HG03565 (cell line): Measurements from ENCODE around the gene MMD2.

Experiments used
- ATAC-seq: cut with Tn5 transposase; IDR thresholded peaks from one replicate; pipeline ENCODE4 v1.9.1; 2021; ENCODE audit warnings: mild to moderate bottlenecking, moderate library complexity; ENCODE audit not compliant: unreplicated experiment

The MMD2 gene

DNA sequence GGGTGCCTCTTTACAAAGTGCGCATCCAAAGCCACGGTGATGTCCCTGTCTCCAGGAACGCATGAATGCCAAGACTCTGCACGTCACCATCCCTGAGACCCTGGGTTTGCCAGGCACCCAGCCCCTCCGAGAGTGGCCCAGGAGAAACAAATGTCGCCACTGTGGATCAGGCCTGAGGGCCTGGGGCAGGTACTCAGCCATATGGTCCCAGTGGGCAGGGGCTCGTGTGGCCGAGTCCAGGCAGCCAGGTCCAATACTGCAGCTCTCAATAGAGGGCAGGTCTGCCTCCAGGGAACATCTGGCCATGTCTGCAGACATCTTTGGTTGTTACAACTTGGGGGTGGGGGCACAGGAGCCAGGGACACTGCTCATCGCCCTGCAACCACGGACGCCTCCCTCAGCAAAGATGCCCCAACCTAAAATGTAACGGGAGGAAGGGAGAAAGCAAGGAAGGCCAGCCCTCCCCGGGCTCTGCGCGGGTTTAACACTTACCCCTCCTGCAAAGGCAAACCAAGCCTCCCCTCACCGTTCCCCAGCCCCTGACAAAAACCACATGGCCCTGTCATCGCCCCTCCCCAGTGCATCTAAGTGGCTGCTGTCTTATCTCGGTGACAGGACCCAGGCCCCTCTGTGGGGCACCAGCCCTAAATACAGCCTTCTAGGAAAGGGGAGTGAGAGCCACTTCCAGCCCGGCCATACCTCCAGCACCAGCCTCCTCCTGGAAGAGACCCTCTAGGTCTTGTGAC, 86.9 kb downstream of the MMD2 start:
- ATAC-seq, result no peak

DNA sequence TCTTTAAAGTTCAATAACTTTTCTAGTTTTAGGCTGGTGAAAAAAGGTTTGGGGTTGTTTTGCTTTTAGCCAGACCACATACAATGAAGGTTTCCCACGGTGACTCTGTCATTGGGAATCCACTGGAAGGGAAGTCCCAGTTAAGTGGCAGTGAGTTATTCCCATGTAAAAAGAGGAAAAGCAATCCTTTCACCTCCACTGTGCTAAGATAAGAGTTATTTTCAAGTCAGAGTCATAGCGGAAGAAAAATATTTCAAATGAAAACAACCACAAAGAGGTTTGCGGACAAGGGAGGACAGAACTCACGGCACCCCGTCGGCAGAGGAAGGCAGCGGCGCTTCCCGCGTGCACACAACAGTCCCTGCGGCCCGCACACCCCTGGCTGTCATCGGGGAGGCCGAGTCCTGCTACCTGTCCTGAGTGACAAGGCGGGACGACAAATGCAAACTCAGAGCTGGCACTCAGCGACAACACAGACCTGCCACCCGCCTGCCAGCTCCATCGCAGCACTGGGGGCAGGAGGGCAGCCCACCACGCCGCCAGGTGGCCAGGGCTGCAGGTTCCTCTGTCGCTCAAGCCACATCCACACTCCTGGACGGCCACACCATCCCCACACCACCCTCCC, 87.8 kb downstream of the MMD2 start:
- ATAC-seq, result no peak

DNA sequence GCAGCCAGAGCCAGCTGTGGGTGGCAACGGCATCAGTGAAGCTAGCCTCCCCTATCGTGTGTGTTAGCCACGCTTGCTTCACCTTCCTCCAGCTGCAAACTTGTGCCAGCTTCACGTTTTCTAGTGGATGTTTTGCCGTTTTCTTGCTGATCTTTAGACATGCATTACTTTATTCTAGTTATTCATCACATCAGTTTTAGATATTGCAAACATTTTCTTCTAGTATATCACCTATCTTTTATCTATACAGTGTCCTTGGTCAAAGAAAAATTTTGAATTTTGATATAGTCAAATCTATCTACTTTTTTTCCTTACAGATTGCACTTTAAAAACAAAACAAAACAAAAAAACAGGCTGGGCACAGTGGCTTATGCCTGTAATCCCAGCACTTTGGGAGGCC, 90.5 kb downstream of the MMD2 start:
- ATAC-seq, result no peak

DNA sequence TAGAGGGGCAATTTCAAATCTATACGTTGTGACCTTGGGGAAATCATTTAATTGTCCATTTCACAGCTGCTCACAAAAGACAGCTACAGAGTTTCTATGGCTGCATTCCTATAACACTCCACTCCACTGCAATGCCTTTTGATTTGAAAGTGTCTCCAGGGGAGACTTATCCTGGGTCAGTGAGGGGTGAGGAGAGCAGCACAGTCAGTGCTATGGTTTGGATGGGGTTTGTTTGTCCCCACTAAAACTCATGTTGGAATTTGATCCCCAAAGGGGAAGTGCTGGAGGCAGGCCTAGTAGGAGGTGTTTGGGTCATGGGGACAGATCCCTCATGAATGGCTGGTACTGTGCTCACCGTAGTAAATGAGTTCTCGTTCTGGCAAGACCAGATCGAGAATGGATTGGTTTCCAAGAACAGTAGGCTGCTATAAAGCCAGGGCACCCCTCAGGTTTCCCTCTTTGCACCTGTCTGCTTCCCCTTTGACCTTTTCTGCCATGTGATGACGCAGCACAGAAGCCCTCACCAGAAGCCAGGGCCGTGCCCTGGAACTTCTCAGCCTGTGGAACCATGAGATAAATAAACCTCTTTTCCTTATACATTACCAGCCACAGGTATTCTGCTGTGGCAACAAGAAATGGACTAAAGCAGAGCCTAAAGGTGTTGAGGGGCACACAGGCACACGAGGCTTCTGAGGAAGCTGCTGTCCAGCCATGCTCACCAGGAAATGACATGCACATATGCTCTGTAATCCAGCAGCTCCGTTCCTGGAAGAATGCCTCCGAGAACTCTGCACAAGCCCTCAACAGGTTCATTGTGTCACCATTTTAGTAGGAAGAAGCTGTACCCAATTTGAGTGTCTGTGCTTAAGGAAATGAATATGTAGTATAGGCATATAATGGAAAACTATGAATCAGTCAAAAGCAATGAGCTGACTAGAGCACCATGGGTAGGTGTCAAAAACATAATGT, 92.2 kb downstream of the MMD2 start:
- no peak for ATAC-seq

GRCh38 chr7:4862156-4862555, 96.8 kb downstream of the MMD2 start:
- no peak for ATAC-seq

GRCh38 chr7:4861673-4862072, 97.3 kb downstream of the MMD2 start, which contains the start of gene PAPOLB:
PAPOLB (minus strand) TSS chr7:4862030; CDS start chr7:4861810, 220 bp downstream.
- no peak for ATAC-seq

- ATAC-seq, result no peak
Measured at GRCh38 chr7:4861227-4861626, 97.8 kb downstream of the MMD2 start.

- no peak for ATAC-seq
Measured at GRCh38 chr7:4857189-4857588, 101.8 kb downstream of the MMD2 start.

DNA sequence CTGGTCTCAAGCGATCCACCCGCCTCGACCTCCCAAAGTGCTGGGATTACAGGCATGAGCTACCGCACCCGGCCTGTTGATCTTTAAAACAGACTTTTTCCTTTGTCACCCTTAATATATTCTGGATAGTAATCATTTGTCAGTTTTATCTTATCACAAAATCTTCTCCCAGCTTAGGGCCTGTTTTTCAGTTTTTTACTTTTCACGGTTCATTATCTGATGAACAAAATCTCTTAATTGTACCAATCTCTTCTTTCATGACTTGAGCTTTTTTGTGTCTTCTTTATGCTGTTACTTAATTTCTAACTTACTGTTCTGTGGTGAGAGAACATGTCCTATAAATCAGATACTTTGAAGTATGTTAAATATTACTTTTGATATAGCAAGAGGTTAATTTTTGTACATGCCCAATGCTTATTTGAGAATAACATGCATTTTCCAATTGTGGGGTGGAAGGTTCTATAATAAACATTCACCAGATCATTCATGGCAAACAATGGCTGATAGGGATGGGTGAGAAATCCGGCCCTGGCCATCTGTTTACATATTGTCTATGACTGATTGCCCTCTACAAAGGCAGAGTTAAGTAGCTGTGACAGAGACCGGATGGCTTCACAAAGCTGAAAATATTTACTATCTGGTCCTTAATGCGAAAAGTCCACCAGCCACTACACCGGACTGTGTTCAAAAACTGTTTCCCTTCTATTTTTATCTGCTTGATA, 102.5 kb downstream of the MMD2 start:
- no peak for ATAC-seq
